GM12878 (cell line): ENCODE measurements around the gene SYNGR2. TPM values are rescaled to one million over a fixed set of nuclear protein-coding genes. Genes with fewer than 3 reads are reported as not detected.

Experiments used
- ASH2L ChIP-seq: fragments of 300-600, 200-600 bp; sonication (generic); IDR thresholded peaks from 2 replicates; pipeline ENCODE4 v1.6.1; 2017; ENCODE audit warnings: low read depth, mild to moderate bottlenecking, borderline replicate concordance
- BCL11A ChIP-seq: IDR thresholded peaks from 2 replicates; pipeline ENCODE4 v1.6.1; 2011; ENCODE audit warnings: low read depth, low read length
- CBFB ChIP-seq: IDR thresholded peaks from 2 replicates; pipeline ENCODE4 v1.6.1; 2016; ENCODE audit warnings: antibody characterized with exemption, low read depth
- CHD4 ChIP-seq: fragments of 200-600 bp; sonication (generic); IDR thresholded peaks from 2 replicates; pipeline ENCODE4 v1.6.1; 2016; ENCODE audit warnings: mild to moderate bottlenecking
- CREB1 ChIP-seq: IDR thresholded peaks from 2 replicates; pipeline ENCODE4 v1.6.1; 2012; ENCODE audit warnings: low read depth, mild to moderate bottlenecking, inconsistent platforms
- HCFC1 ChIP-seq: fragments of 150-350 bp; IDR thresholded peaks from 2 replicates; pipeline ENCODE4 v1.6.1; 2014; ENCODE audit warnings: low read length
- HDAC6 ChIP-seq: fragments of 200-600 bp; sonication (generic); IDR thresholded peaks from one replicate; pipeline ENCODE4 v1.8.0; 2017; ENCODE audit warnings: antibody characterized with exemption; ENCODE audit not compliant: unreplicated experiment
- IRF3 ChIP-seq: fragments of 450-650 bp; IDR thresholded peaks from 2 replicates; pipeline ENCODE4 v1.6.1; 2014; ENCODE audit warnings: mild to moderate bottlenecking
- MLLT1 ChIP-seq: fragments of 450-650 bp; IDR thresholded peaks from 2 replicates; pipeline ENCODE4 v1.6.1; 2016; ENCODE audit warnings: mild to moderate bottlenecking
- MYB ChIP-seq: fragments of 150-350 bp; IDR thresholded peaks from 2 replicates; pipeline ENCODE4 v1.6.1; 2014; ENCODE audit warnings: mild to moderate bottlenecking, low read depth, low read length, borderline replicate concordance
- NFIC ChIP-seq: IDR thresholded peaks from 2 replicates; pipeline ENCODE4 v1.6.1; 2012; ENCODE audit warnings: low read depth, mild to moderate bottlenecking, inconsistent platforms, low read length, moderate library complexity
- NFYA ChIP-seq: IDR thresholded peaks from 2 replicates; pipeline ENCODE4 v1.6.1; 2011; ENCODE audit warnings: low read depth, mild to moderate bottlenecking, low read length, improper control_type of control experiment, borderline replicate concordance
- POLR2AphosphoS2 ChIP-seq: IDR thresholded peaks from 2 replicates; pipeline ENCODE4 v1.6.1; 2011; ENCODE audit warnings: low read depth, mild to moderate bottlenecking, low read length, improper control_type of control experiment, moderate library complexity
- POU2F2 ChIP-seq: IDR thresholded peaks from 3 replicates; pipeline ENCODE4 v1.6.1; 2011; ENCODE audit warnings: low read depth, mild to moderate bottlenecking, low read length, borderline replicate concordance
- RAD21 ChIP-seq: IDR thresholded peaks from 2 replicates; pipeline ENCODE4 v1.6.1; 2011; ENCODE audit warnings: mild to moderate bottlenecking, low read depth, low read length, moderate library complexity; ENCODE audit not compliant: insufficient read depth
- RELA ChIP-seq: fragments of 450-650 bp; IDR thresholded peaks from 2 replicates; pipeline ENCODE4 v1.8.0; 2014; ENCODE audit warnings: borderline replicate concordance; ENCODE audit not compliant: partially characterized antibody
- SIX5 ChIP-seq: IDR thresholded peaks from 2 replicates; pipeline ENCODE4 v1.6.1; 2011; ENCODE audit warnings: mild to moderate bottlenecking, low read depth, low read length, moderate library complexity; ENCODE audit not compliant: severe bottlenecking
- SMAD1 ChIP-seq: fragments of 450-650 bp; IDR thresholded peaks from 2 replicates; pipeline ENCODE4 v1.6.1; 2018; ENCODE audit warnings: mild to moderate bottlenecking, low read depth; ENCODE audit not compliant: partially characterized antibody
- SPI1 ChIP-seq: IDR thresholded peaks from 2 replicates; pipeline ENCODE4 v1.6.1; 2011; ENCODE audit warnings: low read depth, mild to moderate bottlenecking, low read length, moderate library complexity, borderline replicate concordance; ENCODE audit not compliant: insufficient read depth
- TCF12 ChIP-seq: IDR thresholded peaks from 2 replicates; pipeline ENCODE4 v1.6.1; 2011; ENCODE audit warnings: low read depth, mild to moderate bottlenecking, low read length
- ZBED1 ChIP-seq: IDR thresholded peaks from 2 replicates; pipeline ENCODE4 v1.6.1; 2016; ENCODE audit warnings: borderline replicate concordance
- ZSCAN29 ChIP-seq: fragments of 450-650 bp; IDR thresholded peaks from 2 replicates; pipeline ENCODE4 v1.6.1; 2017; ENCODE audit warnings: mild to moderate bottlenecking, moderate library complexity
- polyA plus RNA-seq, 11 experiments: library from polyadenylated mRNA; depleted of rRNA in 4 of 11; unstranded in 6 of 11; stranded (reverse) in 5 of 11; fragments of >200 nt; fragmentation: Nextera tagmentation in 4 of 11; fragmentation: Illumina TruSeq in 1 of 11; extraction: Ambion mirVana in 4 of 11; extraction: Trizol in 1 of 11; gene quantifications; 1 replicate in 1 of 11; 2 replicates in 10 of 11; pipeline versions ENCODE4 v1.2.1 to v1.2.3, GENCODE V29; 2011 to 2016; ENCODE audit warnings: inconsistent platforms in 2 of 11, missing spikeins in 2 of 11, low read depth in 1 of 11
- total RNA-seq, 4 experiments: library from RNA; depleted of rRNA in 3 of 4; stranded (reverse); fragments of >200 nt in 3 of 4; fragmentation: Illumina TruSeq in 1 of 4; extraction: Trizol in 1 of 4; gene quantifications; 2 replicates each; pipeline versions ENCODE4 v1.2.1 to v1.2.3, GENCODE V29; 2013 to 2021
- TF ChIP-seq, protein P1 (sequence below): fragments of 450-650 bp; IDR thresholded peaks from 2 replicates; pipeline ENCODE4 v1.6.1; 2017; ENCODE audit warnings: borderline replicate concordance
- TF ChIP-seq, protein P2 (sequence below): IDR thresholded peaks from 2 replicates; pipeline ENCODE4 v1.6.1; 2012; ENCODE audit warnings: low read length, inconsistent platforms

SYNGR2 gene
- total and polyA plus RNA-seq, 10 of the 15 experiments (the other 5 are each of a cell fraction or from before 2014, with no cell fraction given) = 4.4 to 529 (median 261) TPM

- TF ChIP-seq, protein P1, sequence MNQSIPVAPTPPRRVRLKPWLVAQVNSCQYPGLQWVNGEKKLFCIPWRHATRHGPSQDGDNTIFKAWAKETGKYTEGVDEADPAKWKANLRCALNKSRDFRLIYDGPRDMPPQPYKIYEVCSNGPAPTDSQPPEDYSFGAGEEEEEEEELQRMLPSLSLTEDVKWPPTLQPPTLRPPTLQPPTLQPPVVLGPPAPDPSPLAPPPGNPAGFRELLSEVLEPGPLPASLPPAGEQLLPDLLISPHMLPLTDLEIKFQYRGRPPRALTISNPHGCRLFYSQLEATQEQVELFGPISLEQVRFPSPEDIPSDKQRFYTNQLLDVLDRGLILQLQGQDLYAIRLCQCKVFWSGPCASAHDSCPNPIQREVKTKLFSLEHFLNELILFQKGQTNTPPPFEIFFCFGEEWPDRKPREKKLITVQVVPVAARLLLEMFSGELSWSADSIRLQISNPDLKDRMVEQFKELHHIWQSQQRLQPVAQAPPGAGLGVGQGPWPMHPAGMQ = no peak
- TF ChIP-seq ASH2L (no peak), ZSCAN29 (no peak), POU2F2 (peak; percentile 89; the same call in 2 of the 3 replicates), SMAD1 (peak; percentile 15), RELA (peak; percentile 94), CBFB (peak; percentile 80), POLR2AphosphoS2 (peak; percentile 77), SIX5 (no peak), NFIC (peak; percentile 84), MYB (no peak), RAD21 (no peak), CHD4 (no peak), MLLT1 (peak; percentile 100), HCFC1 (no peak; the same call in 1 of the 2 replicates), HDAC6 (no peak), TCF12 (no peak), BCL11A (peak; percentile 54; the same call in 1 of the 2 replicates), CREB1 (peak; percentile 89), NFYA (no peak), ZBED1 (peak; percentile 4; the same call in 1 of the 2 replicates), SPI1 (no peak; the same call in 1 of the 2 replicates), IRF3 (no peak; the same call in 1 of the 2 replicates)
- TF ChIP-seq, protein P2, sequence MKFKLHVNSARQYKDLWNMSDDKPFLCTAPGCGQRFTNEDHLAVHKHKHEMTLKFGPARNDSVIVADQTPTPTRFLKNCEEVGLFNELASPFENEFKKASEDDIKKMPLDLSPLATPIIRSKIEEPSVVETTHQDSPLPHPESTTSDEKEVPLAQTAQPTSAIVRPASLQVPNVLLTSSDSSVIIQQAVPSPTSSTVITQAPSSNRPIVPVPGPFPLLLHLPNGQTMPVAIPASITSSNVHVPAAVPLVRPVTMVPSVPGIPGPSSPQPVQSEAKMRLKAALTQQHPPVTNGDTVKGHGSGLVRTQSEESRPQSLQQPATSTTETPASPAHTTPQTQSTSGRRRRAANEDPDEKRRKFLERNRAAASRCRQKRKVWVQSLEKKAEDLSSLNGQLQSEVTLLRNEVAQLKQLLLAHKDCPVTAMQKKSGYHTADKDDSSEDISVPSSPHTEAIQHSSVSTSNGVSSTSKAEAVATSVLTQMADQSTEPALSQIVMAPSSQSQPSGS = peak; percentile 89
Measured at GRCh38 chr17:78154903-78155811, 13.2 kb upstream of the SYNGR2 start (continued).
